BLaER1 treated with 17β-estradiol and CSF1 and Interleukin-3, amounts not matched to agents 10 nM and 100 nM (cell line): ENCODE measurements around the gene KLHDC7B.

Experiments
- H3K27ac ChIP-seq, 11 experiments: shearing (Covaris generic); formaldehyde crosslinking; 2 replicates each; pipeline ENCODE4 v1.8.1; 2022
- H3K27me3 ChIP-seq, 11 experiments: shearing (Covaris generic); formaldehyde crosslinking; 2 replicates each; pipeline ENCODE4 v1.8.1; 2022
- H3K36me3 ChIP-seq, 11 experiments: shearing (Covaris generic); formaldehyde crosslinking; 2 replicates each; pipeline ENCODE4 v1.8.1; 2022
- H3K4me1 ChIP-seq, 10 experiments: shearing (Covaris generic); formaldehyde crosslinking; 2 replicates each; pipeline ENCODE4 v1.8.1; 2022
- H3K4me2 ChIP-seq, 11 experiments: shearing (Covaris generic); formaldehyde crosslinking; 2 replicates each; pipeline ENCODE4 v1.8.1; 2022
- H3K4me3 ChIP-seq, 10 experiments: shearing (Covaris generic); formaldehyde crosslinking; 2 replicates each; pipeline ENCODE4 v1.8.1; 2022
- H3K9ac ChIP-seq, 11 experiments: shearing (Covaris generic); formaldehyde crosslinking; 2 replicates each; pipeline ENCODE4 v1.8.1; 2022
- H3K9me3 ChIP-seq, 11 experiments: shearing (Covaris generic); formaldehyde crosslinking; replicated peaks in 1 of 11; 2 replicates each; pipeline ENCODE4 v1.8.1; 2022
- H4K20me1 ChIP-seq, 11 experiments: shearing (Covaris generic); formaldehyde crosslinking; 2 replicates each; pipeline ENCODE4 v1.8.1; 2022
- Cebpa-rat ChIP-seq, 11 experiments: shearing (Covaris generic); IDR thresholded peaks; 2 replicates each; pipeline ENCODE4 v1.8.1; 2022

The KLHDC7B gene

DNA sequence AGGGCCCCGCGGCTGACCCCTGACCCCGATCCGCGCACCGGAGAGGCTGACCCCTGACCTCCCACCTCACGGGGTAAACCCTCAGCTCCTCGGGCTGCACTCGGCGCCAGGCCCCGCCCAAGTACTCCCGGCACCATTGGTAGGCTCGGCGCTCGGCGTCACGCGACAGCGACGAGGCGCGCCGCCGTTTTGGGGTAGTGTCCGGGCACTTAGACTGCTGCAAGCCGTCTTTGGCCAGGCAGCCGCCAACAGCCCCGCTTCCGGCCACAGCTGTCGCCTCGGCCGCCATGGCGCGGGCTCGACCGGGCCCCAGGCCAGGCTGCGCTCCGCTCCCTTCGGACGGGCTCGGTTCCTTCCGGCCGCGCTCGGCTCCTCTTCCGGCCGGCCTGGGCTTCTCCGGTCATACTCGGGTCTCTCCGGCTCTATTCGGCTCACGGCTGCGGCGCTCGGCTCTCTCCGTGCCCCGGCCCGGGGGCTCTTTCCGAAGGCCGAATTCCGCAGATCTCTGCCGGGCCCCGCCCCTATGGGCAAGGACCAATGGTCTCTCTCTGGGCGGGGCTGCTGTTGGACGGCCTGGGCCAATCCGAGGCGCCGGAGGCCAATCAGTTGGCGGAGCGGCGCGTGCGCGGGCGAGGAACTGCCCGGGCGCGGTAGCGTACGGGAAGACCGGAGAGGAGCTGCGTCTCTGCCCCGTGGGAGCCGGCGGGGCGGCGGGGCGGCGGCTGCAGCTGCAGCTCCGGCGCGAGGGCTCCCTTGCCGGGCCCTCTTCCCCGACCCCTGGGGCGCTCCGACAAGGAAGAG is 37.0 kb downstream of the KLHDC7B start, which contains the start of gene CHKB:
TSS of gene CHKB (minus strand) at position 357 of the 801 bp plus-strand sequence. CDS start at position 289, 68 bp downstream.
- peak within 1 kb of the TSS; percentile 89 to 98 (median 97) for H3K27ac ChIP-seq
- peaks cover 18 to 46% (median 30%) of the 10 kb centered on the region in 10 experiments for H3K4me1 ChIP-seq
- H3K27me3 ChIP-seq, result no peaks in the 10 kb centered on the region
- H4K20me1 ChIP-seq, result peaks cover 0 to 10% (median 0%) of the 10 kb centered on the region in 11 experiments; a peak in 3 of 22 replicates
- H3K9me3 ChIP-seq, result no peaks in the 10 kb centered on the region
- peak within 1 kb of the TSS; percentile 69 to 79 (median 78) for H3K4me3 ChIP-seq
- peak within 1 kb of the TSS; percentile 92 to 98 (median 96) for H3K4me2 ChIP-seq
- TF ChIP-seq Cebpa-rat (IDR thresholded peaks at IDR 0.05), result no peak
- H3K9ac ChIP-seq, result peak within 1 kb of the TSS; percentile 88 to 98 (median 97)
- H3K36me3 ChIP-seq, result peaks cover 20 to 45% (median 31%) of the 10 kb centered on the region in 11 experiments; a peak in 21 of 22 replicates

DNA sequence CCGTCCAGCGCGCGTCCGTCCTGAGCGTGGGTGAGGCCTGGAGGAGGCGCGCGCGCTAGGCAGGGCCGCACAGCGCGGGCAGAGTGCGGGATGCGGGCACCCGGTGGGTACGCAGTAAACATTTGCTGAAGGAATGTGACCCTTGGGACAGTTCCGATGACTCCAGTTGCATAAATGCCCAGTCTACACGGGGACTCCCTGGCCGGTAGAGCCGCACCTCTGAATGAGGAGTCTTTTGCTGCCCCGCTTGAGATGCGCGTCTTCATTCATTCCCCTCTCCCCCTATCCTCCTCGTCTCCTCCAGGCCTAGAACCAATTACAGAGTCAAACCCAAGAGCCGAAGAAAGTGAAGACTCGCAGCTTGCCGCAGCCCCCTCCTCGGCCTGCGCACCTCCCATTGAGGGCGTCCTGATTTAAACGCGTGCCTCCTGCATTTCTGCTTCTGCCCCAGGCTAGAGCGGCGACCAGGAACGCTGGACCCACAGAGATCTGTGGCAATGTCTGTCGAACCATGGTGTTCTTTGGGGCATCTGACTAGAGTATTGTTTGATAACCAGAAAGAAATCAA is 37.7 kb downstream of the KLHDC7B start:
- Histone ChIP-seq H3K27me3 (no peaks in the 10 kb centered on the region), H3K36me3 (peaks cover 20 to 41% (median 29%) of the 10 kb centered on the region in 11 experiments; a peak in 21 of 22 replicates), H3K9me3 (no peaks in the 10 kb centered on the region), H3K27ac (peak overlapping the region; percentile 89 to 98 (median 97); a peak in 21 of 22 replicates), H3K9ac (peak overlapping the region; percentile 88 to 98 (median 97)), H3K4me2 (peak overlapping the region; percentile 88 to 98 (median 95)), H3K4me1 (peaks cover 18 to 42% (median 29%) of the 10 kb centered on the region in 10 experiments), H3K4me3 (peak overlapping the region; percentile 69 to 79 (median 78)), H4K20me1 (peaks cover 0 to 10% (median 0%) of the 10 kb centered on the region in 11 experiments; a peak in 3 of 22 replicates)
- no peak for TF ChIP-seq Cebpa-rat (IDR thresholded peaks at IDR 0.05)

GRCh38 chr22:50584106-50585096 is 38.7 kb downstream of the KLHDC7B start:
- H3K4me2 ChIP-seq, result peak overlapping the region; percentile 88 to 98 (median 95); a peak in 21 of 22 replicates
- H3K4me3 ChIP-seq, result peak overlapping the region in 5 of 10 experiments; percentile 69 to 79 (median 79); a peak in 7 of 20 replicates
- H3K9me3 ChIP-seq, result no peaks in the 10 kb centered on the region
- no peak for TF ChIP-seq Cebpa-rat (IDR thresholded peaks at IDR 0.05)
- peaks cover 9 to 31% (median 20%) of the 10 kb centered on the region in 11 experiments; a peak in 20 of 22 replicates for H3K36me3 ChIP-seq
- H3K4me1 ChIP-seq, result peaks cover 18 to 33% (median 26%) of the 10 kb centered on the region in 10 experiments
- peaks cover 0 to 10% (median 0%) of the 10 kb centered on the region in 11 experiments; a peak in 3 of 22 replicates for H4K20me1 ChIP-seq
- H3K27ac ChIP-seq, result no peak overlapping the region
- H3K27me3 ChIP-seq, result no peaks in the 10 kb centered on the region
- peak overlapping the region; percentile 88 to 98 (median 97); a peak in 17 of 22 replicates for H3K9ac ChIP-seq

DNA sequence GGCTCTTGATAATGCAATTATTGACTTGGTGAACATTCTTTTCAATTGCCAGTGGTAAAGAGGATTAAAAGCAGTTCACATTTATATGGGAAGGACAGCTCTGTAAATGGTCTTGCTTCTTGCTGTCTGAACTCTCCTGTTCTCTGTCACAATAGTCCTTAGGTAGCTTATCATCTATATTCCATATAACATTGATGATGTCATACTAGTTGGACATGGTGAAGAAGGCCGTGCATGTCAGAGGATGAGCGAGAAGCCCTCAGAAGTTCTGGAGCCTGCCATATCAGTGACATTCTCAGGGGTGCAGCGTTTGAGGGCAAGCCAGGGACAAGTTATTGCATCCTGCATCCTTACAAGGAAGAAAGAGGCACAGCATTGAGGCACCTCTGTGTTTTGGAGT is 39.5 kb downstream of the KLHDC7B start:
- Histone ChIP-seq H3K4me1 (peaks cover 18 to 26% (median 25%) of the 10 kb centered on the region in 10 experiments), H3K9ac (no peak overlapping the region; a peak in 1 of 22 replicates), H3K4me3 (no peak overlapping the region), H3K27me3 (no peaks in the 10 kb centered on the region), H3K36me3 (peaks cover 3 to 22% (median 11%) of the 10 kb centered on the region in 11 experiments; a peak in 17 of 22 replicates), H4K20me1 (peaks cover 0 to 10% (median 0%) of the 10 kb centered on the region in 11 experiments; a peak in 3 of 22 replicates), H3K4me2 (no peak overlapping the region), H3K9me3 (no peaks in the 10 kb centered on the region), H3K27ac (no peak overlapping the region)
- no peak for TF ChIP-seq Cebpa-rat (IDR thresholded peaks at IDR 0.05)

- Histone ChIP-seq H3K27me3 (no peaks in the 10 kb centered on the region), H3K9ac (no peak overlapping the region; a peak in 1 of 22 replicates), H3K36me3 (peaks cover 0 to 17% (median 6%) of the 10 kb centered on the region in 11 experiments; a peak in 14 of 22 replicates), H3K4me3 (no peak overlapping the region), H3K9me3 (peaks cover 0 to 2% (median 0%) of the 10 kb centered on the region in 11 experiments; a peak in 2 of 22 replicates), H3K4me1 (peaks cover 18 to 22% (median 21%) of the 10 kb centered on the region in 10 experiments), H4K20me1 (peaks cover 0 to 10% (median 0%) of the 10 kb centered on the region in 11 experiments; a peak in 2 of 22 replicates), H3K27ac (no peak overlapping the region), H3K4me2 (no peak overlapping the region)
- TF ChIP-seq Cebpa-rat (IDR thresholded peaks at IDR 0.05), result no peak
These were observed 40.1 kb downstream of the KLHDC7B start for GRCh38 chr22:50585781-50586180.

DNA sequence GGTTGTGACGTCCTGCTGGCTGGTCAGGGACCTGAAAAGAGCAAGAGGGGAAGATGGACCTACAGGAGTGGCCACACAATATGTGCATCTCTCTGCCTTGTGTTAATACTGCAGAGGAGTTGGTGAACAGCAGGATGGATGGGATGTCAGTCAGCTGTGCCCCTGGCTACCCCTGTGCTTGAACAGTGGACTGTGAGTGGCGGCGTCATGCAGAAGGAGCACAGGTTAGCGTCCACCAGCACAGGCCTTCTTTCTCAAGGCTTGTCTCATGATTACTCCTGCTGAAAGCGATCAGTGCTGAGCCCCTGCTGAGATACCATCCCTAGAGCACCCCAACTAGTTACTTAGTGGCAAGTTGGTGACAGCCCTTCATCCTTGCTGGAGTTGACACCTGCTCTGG is 40.7 kb downstream of the KLHDC7B start:
- Histone ChIP-seq H3K27ac (no peak overlapping the region), H3K36me3 (peaks cover 0 to 10% (median under 1%) of the 10 kb centered on the region in 11 experiments; a peak in 5 of 22 replicates), H3K4me2 (no peak overlapping the region), H3K4me3 (no peak overlapping the region), H3K27me3 (no peaks in the 10 kb centered on the region), H4K20me1 (peaks cover 0 to 5% (median 0%) of the 10 kb centered on the region in 11 experiments; a peak in 2 of 22 replicates), H3K9ac (no peak overlapping the region), H3K4me1 (peaks cover 14 to 17% (median 15%) of the 10 kb centered on the region in 10 experiments), H3K9me3 (peaks cover 0 to 5% (median 0%) of the 10 kb centered on the region in 11 experiments; a peak in 2 of 22 replicates)
- TF ChIP-seq Cebpa-rat (IDR thresholded peaks at IDR 0.05), result no peak

- no peak overlapping the region for H3K4me3 ChIP-seq
- no peak for TF ChIP-seq Cebpa-rat (IDR thresholded peaks at IDR 0.05)
- no peak overlapping the region for H3K9ac ChIP-seq
- no peaks in the 10 kb centered on the region for H4K20me1 ChIP-seq
- H3K4me1 ChIP-seq, result peaks cover 7 to 10% (median 8%) of the 10 kb centered on the region in 10 experiments
- H3K4me2 ChIP-seq, result no peak overlapping the region
- peaks cover 0 to 9% (median 0%) of the 10 kb centered on the region in 11 experiments; a peak in 3 of 22 replicates for H3K36me3 ChIP-seq
- no peaks in the 10 kb centered on the region for H3K27me3 ChIP-seq
- peaks cover 0 to 5% (median 0%) of the 10 kb centered on the region in 11 experiments; a peak in 2 of 22 replicates for H3K9me3 ChIP-seq
- H3K27ac ChIP-seq, result no peak overlapping the region
These were observed 41.7 kb downstream of the KLHDC7B start for GRCh38 chr22:50587407-50587806.

GRCh38 chr22:50595189-50595588 is 49.5 kb downstream of the KLHDC7B start:
- H3K27ac ChIP-seq, result no peak overlapping the region
- H3K36me3 ChIP-seq, result no peaks in the 10 kb centered on the region
- H3K9ac ChIP-seq, result no peak overlapping the region
- peaks cover 21 to 35% (median 28%) of the 10 kb centered on the region in 11 experiments for H3K27me3 ChIP-seq
- TF ChIP-seq Cebpa-rat (IDR thresholded peaks at IDR 0.05), result no peak
- H3K4me3 ChIP-seq, result no peak overlapping the region
- no peak overlapping the region for H3K4me2 ChIP-seq
- peaks cover 0 to 7% (median 4%) of the 10 kb centered on the region in 11 experiments; a peak in 7 of 22 replicates for H3K9me3 ChIP-seq
- no peaks in the 10 kb centered on the region for H3K4me1 ChIP-seq
- H4K20me1 ChIP-seq, result peaks cover 0 to 9% (median 5%) of the 10 kb centered on the region in 11 experiments; a peak in 7 of 22 replicates
